Panc1 (cell line): ENCODE data around the gene FAM187B.

Source experiments
- CTCF ChIP-seq: fragments of 450-650 bp; IDR thresholded peaks from 2 replicates; pipeline ENCODE4 v1.5.1; 2017; ENCODE audit warnings: mild to moderate bottlenecking
- POLR2AphosphoS5 ChIP-seq: IDR thresholded peaks from 2 replicates; pipeline ENCODE4 v1.6.1; 2012; ENCODE audit warnings: mild to moderate bottlenecking, low read depth, low read length, moderate library complexity
- REST ChIP-seq, 2 experiments: IDR thresholded peaks; 2 replicates each; pipeline ENCODE4 v1.6.1; 2011 to 2012; ENCODE audit warnings: low read depth in 2 of 2, control low read depth in 1 of 2, low read length in 1 of 2, mild to moderate bottlenecking in 1 of 2, moderate library complexity in 1 of 2; ENCODE audit not compliant: insufficient read depth in 1 of 2
- SIN3A ChIP-seq: IDR thresholded peaks from 2 replicates; pipeline ENCODE4 v1.6.1; 2012; ENCODE audit warnings: low read depth, mild to moderate bottlenecking, low read length, moderate library complexity, borderline replicate concordance; ENCODE audit not compliant: insufficient read depth

DNA sequence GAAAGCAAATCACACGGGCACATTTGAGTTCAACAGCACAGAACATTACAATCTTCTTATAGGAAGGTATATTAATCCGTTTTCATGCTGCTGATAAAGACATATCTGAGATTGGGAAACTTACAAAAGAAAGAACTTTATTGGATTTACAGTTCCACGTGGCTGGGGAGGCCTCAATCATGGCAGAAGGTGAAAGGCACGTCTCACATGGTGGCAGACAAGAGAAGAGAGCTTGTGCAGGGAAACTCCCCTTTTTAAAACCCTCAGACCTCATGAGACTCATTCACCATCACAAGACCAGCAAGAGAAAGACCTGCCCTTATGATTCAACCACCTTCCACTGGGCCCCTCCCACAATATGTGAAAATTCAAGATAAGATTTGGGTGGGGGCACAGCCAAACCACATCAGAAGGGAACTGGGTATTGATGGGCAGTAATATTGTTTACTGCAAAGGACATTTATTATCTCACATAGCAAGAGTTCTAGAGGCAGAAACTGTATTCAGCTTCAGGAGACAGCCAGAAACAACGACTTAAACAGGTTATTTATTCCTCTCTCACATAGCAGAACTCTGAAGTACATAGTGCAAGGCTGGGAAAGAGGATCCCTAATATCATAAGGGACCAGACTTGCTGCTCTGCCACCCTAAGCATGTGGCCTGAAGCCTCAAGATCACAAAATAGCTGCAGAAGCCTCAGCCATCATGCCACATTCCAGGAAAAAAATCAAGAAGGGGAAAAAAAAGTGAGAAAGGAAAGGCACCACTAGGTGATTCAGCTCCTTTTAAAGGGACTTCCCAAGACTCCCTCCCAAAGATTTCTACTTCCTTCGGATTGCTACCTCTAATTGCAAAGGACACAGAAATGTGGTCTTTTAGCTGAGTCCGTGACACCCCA lies 50.9 kb downstream of the FAM187B start:
- TF ChIP-seq SIN3A (no peak), CTCF (no peak), REST (IDR thresholded peaks at IDR 0.05; ENCODE audit: insufficient read depth in 1 of 2, low read depth in 2 of 2, low read length in 1 of 2) (no peak), POLR2AphosphoS5 (no peak)
